Hepatocyte (in vitro differentiated cells): ENCODE data around the gene TPPP2. TPM values are rescaled to one million over a fixed set of nuclear protein-coding genes. Genes with fewer than 3 reads are reported as not detected.

Source experiments
- DNase-seq: peaks from one replicate; pipeline ENCODE4 v3.0.0-alpha.2; 2016; ENCODE audit warnings: low spot score
- H2AFZ ChIP-seq: fragments of 200-600 bp; sonication (generic); 2 replicates; pipeline ENCODE4 v1.6.0; 2016; ENCODE audit warnings: antibody characterized with exemption, mild to moderate bottlenecking
- H3K27ac ChIP-seq: fragments of 200-600 bp; sonication (generic); 2 replicates; pipeline ENCODE4 v1.5.1; 2016; ENCODE audit warnings: mild to moderate bottlenecking
- H3K27me3 ChIP-seq: fragments of 200-600 bp; sonication (generic); 2 replicates; pipeline ENCODE4 v1.6.1; 2016
- H3K36me3 ChIP-seq: fragments of 200-600 bp; sonication (generic); replicated peaks from 2 replicates; pipeline ENCODE4 v1.5.1; 2016; ENCODE audit warnings: low read depth; ENCODE audit not compliant: insufficient read depth
- H3K4me1 ChIP-seq: fragments of 200-600 bp; sonication (generic); 2 replicates; pipeline ENCODE4 v1.5.1; 2016; ENCODE audit warnings: mild to moderate bottlenecking, moderate library complexity; ENCODE audit not compliant: insufficient read depth
- H3K4me2 ChIP-seq: fragments of 200-600 bp; sonication (generic); 2 replicates; pipeline ENCODE4 v1.6.0; 2016
- H3K4me3 ChIP-seq: fragments of 200-600 bp; sonication (generic); 2 replicates; pipeline ENCODE4 v1.5.1; 2016; ENCODE audit warnings: mild to moderate bottlenecking
- H3K79me2 ChIP-seq: fragments of 200-600 bp; sonication (generic); 2 replicates; pipeline ENCODE4 v1.6.0; 2017; ENCODE audit warnings: mild to moderate bottlenecking
- H3K9me2 ChIP-seq: fragments of 200-600 bp; sonication (generic); replicated peaks from 2 replicates; pipeline ENCODE4 v1.6.0; 2017; ENCODE audit warnings: mild to moderate bottlenecking; ENCODE audit not compliant: insufficient read depth
- H3K9me3 ChIP-seq: fragments of 200-600 bp; sonication (generic); 2 replicates; pipeline ENCODE4 v1.5.1; 2016; ENCODE audit warnings: low read depth, mild to moderate bottlenecking
- H4K20me1 ChIP-seq: fragments of 200-600 bp; sonication (generic); 2 replicates; pipeline ENCODE4 v1.6.0; 2016; ENCODE audit warnings: mild to moderate bottlenecking; ENCODE audit not compliant: insufficient read depth, poor library complexity, severe bottlenecking
- CTCF ChIP-seq: fragments of 200-600 bp; sonication (generic); IDR thresholded peaks from 2 replicates; pipeline ENCODE4 v1.5.1; 2016; ENCODE audit warnings: antibody characterized with exemption, mild to moderate bottlenecking; ENCODE audit not compliant: poor library complexity
- EZH2 ChIP-seq: fragments of 200-600 bp; sonication (generic); IDR thresholded peaks from 2 replicates; pipeline ENCODE4 v1.6.1; 2016; ENCODE audit warnings: antibody characterized with exemption, mild to moderate bottlenecking, borderline replicate concordance
- EZH2phosphoT487 ChIP-seq: fragments of 200-600 bp; sonication (generic); IDR thresholded peaks from one replicate; pipeline ENCODE4 v1.6.1; 2018; ENCODE audit warnings: antibody characterized with exemption, mild to moderate bottlenecking, low read depth, moderate library complexity; ENCODE audit not compliant: unreplicated experiment, severe bottlenecking
- WGBS: methylation state at CpG from one replicate; pipeline ENCODE4 v1.1.6; 2016; ENCODE audit warnings: low lambda C conversion rate; ENCODE audit errors: missing lambda C conversion rate; 5-methylcytosine and 5-hydroxymethylcytosine counted together
- polyA plus RNA-seq: library from polyadenylated mRNA; unstranded; fragments of >200 nt; fragmentation: Nextera tagmentation; extraction: Ambion mirVana; gene quantifications from 2 replicates; pipeline ENCODE4 v1.2.1, GENCODE V29; 2016
- total RNA-seq: library from RNA; depleted of rRNA; stranded (reverse); fragments of >200 nt; gene quantifications from 2 replicates; pipeline ENCODE4 v1.2.3, GENCODE V29; 2014

The TPPP2 gene
- total and polyA plus RNA-seq, 2 experiments from 2014 or later, result not detected

- H3K4me1 ChIP-seq, result no peaks in the 10 kb centered on the region
- H3K36me3 ChIP-seq, result no peaks in the 10 kb centered on the region
- no peaks in the 10 kb centered on the region for H3K9me2 ChIP-seq
- no peak overlapping the region for H2AFZ ChIP-seq
- 82% methylated on average over 28 of the region's 28 CpGs for WGBS
- H4K20me1 ChIP-seq, result no peaks in the 10 kb centered on the region
- no peak for TF ChIP-seq CTCF
- no peak for TF ChIP-seq EZH2phosphoT487
- TF ChIP-seq EZH2, result no peak
- no peak overlapping the region for H3K27ac ChIP-seq
- no peak overlapping the region for H3K4me3 ChIP-seq
- H3K4me2 ChIP-seq, result no peak overlapping the region
- no peak for DNase-seq
- H3K9me3 ChIP-seq, result no peaks in the 10 kb centered on the region
- no peaks in the 10 kb centered on the region for H3K27me3 ChIP-seq
- no peaks in the 10 kb centered on the region for H3K79me2 ChIP-seq
These were observed 12.3 kb upstream of the TPPP2 start for GRCh38 chr14:21017528-21018245.

- peaks cover under 1% of the 10 kb centered on the region for H3K79me2 ChIP-seq
- no peaks in the 10 kb centered on the region for H3K9me2 ChIP-seq
- DNase-seq, result no peak
- no peak overlapping the region for H3K27ac ChIP-seq
- H2AFZ ChIP-seq, result no peak overlapping the region
- 84% methylated on average over 6 of the region's 7 CpGs for WGBS
- no peak overlapping the region for H3K4me3 ChIP-seq
- H3K4me1 ChIP-seq, result no peaks in the 10 kb centered on the region
- H3K36me3 ChIP-seq, result no peaks in the 10 kb centered on the region
- no peaks in the 10 kb centered on the region for H3K9me3 ChIP-seq
- no peaks in the 10 kb centered on the region for H4K20me1 ChIP-seq
- H3K27me3 ChIP-seq, result no peaks in the 10 kb centered on the region
- TF ChIP-seq EZH2 (no peak), CTCF (no peak), EZH2phosphoT487 (no peak)
- H3K4me2 ChIP-seq, result no peak overlapping the region
These were observed 11.7 kb upstream of the TPPP2 start for GRCh38 chr14:21018286-21018685.

GRCh38 chr14:21018781-21019180 is 11.2 kb upstream of the TPPP2 start:
- H3K36me3 ChIP-seq, result no peaks in the 10 kb centered on the region

More at GRCh38 chr14:21018781-21019180, 11.2 kb upstream of the TPPP2 start:
- no peaks in the 10 kb centered on the region for H3K27me3 ChIP-seq
- no peak overlapping the region for H2AFZ ChIP-seq
- no peaks in the 10 kb centered on the region for H3K4me1 ChIP-seq
- DNase-seq, result no peak
- TF ChIP-seq EZH2phosphoT487 (no peak), EZH2 (no peak), CTCF (no peak)
- H4K20me1 ChIP-seq, result no peaks in the 10 kb centered on the region
- no peak overlapping the region for H3K4me2 ChIP-seq
- H3K4me3 ChIP-seq, result no peak overlapping the region
- WGBS, result 97% methylated on average over 3 of the region's 3 CpGs
- no peak overlapping the region for H3K27ac ChIP-seq
- H3K9me3 ChIP-seq, result no peaks in the 10 kb centered on the region
- peaks cover 6% of the 10 kb centered on the region for H3K79me2 ChIP-seq
- H3K9me2 ChIP-seq, result no peaks in the 10 kb centered on the region
